Prostate gland (tissue), 2 donors: ENCODE measurements around the gene UCK2. TPM values are rescaled to one million over a fixed set of nuclear protein-coding genes. Genes with fewer than 3 reads are reported as not detected.

Experiments
- DNase-seq: peaks from one replicate; pipeline ENCODE4 v3.0.0-alpha.2; 2019; ENCODE audit warnings: low spot score
- H3K27ac ChIP-seq, 2 donors: fragments of 200-600 bp; sonication (generic); 2 replicates each; pipeline ENCODE4 v1.5.1; 2017 to 2019
- H3K27me3 ChIP-seq: fragments of 200-600 bp; sonication (generic); replicated peaks from 2 replicates; pipeline ENCODE4 v1.5.1; 2019; ENCODE audit not compliant: insufficient read depth
- H3K36me3 ChIP-seq, 2 donors: fragments of 200-600 bp; sonication (generic); 1 replicate in 1 of 2; 2 replicates in 1 of 2; pipeline versions ENCODE4 v1.5.1 to v1.8.1; 2017 to 2019
- H3K4me1 ChIP-seq: fragments of 200-600 bp; sonication (generic); replicated peaks from 2 replicates; pipeline ENCODE4 v1.5.1; 2019
- H3K4me3 ChIP-seq, 2 donors: fragments of 200-600 bp; sonication (generic); 2 replicates each; pipeline ENCODE4 v1.5.1; 2017 to 2019
- H3K9me3 ChIP-seq: fragments of 200-600 bp; sonication (generic); 2 replicates; pipeline ENCODE4 v1.5.1; 2017
- CTCF ChIP-seq, 4 experiments: fragments of 200-600 bp in 2 of 4; fragments of 450-650 bp in 2 of 4; sonication (generic) in 2 of 4; IDR thresholded peaks; 1 replicate in 3 of 4; 2 replicates in 1 of 4; pipeline ENCODE4 v1.5.1; 2016 to 2019; ENCODE audit warnings: antibody characterized with exemption in 4 of 4, mild to moderate bottlenecking in 2 of 4, moderate library complexity in 2 of 4
- POLR2A ChIP-seq: fragments of 450-650 bp; IDR thresholded peaks from one replicate; pipeline ENCODE4 v1.6.1; 2016; ENCODE audit warnings: antibody characterized with exemption, mild to moderate bottlenecking
- POLR2AphosphoS5 ChIP-seq: sonication (generic); formaldehyde crosslinking; IDR thresholded peaks from one replicate; pipeline ENCODE4 v1.6.1; 2017; ENCODE audit warnings: antibody characterized with exemption
- WGBS: methylation state at CpG from one replicate; pipeline ENCODE4 v1.1.5; 2018; 5-methylcytosine and 5-hydroxymethylcytosine counted together
- intact Hi-C: fragments of 100-400 bp; cut with DNase I; formaldehyde crosslinking; loops from one replicate; pipeline ENCODE4 v1.14.2; 2022
- total RNA-seq, 2 donors: library from RNA; depleted of rRNA; stranded (reverse); fragments of >200 nt; gene quantifications; one replicate each; pipeline ENCODE4 v1.1.0, GENCODE V29; 2016

UCK2 gene
- total RNA-seq, 2 donors from 2014 or later, result 23.8 to 25.9 TPM

- no peak for TF ChIP-seq CTCF (IDR thresholded peaks at IDR 0.05)
- TF ChIP-seq POLR2A, result no peak
- no peak for TF ChIP-seq POLR2AphosphoS5
- 90% methylated on average over 12 of the region's 12 CpGs for WGBS
- Histone ChIP-seq H3K9me3 (no peaks in the 10 kb centered on the region), H3K27me3 (no peaks in the 10 kb centered on the region), H3K36me3 (no peaks in the 10 kb centered on the region), H3K4me1 (no peaks in the 10 kb centered on the region), H3K27ac (no peak overlapping the region), H3K4me3 (no peak overlapping the region)
- no peak for DNase-seq
- intact Hi-C loops, result no loop called here
Measured at GRCh38 chr1:165865633-165866340, 38.4 kb downstream of the UCK2 start.

- no peak overlapping the region for H3K27ac ChIP-seq
- H3K36me3 ChIP-seq, result no peaks in the 10 kb centered on the region
- H3K9me3 ChIP-seq, result no peaks in the 10 kb centered on the region
- H3K27me3 ChIP-seq, result no peaks in the 10 kb centered on the region
- intact Hi-C loops, result no loop called here
- H3K4me1 ChIP-seq, result no peaks in the 10 kb centered on the region
- no peak for TF ChIP-seq POLR2A
- whole genome bisulfite sequencing, result 93% methylated on average over 5 of the region's 5 CpGs
- H3K4me3 ChIP-seq, result no peak overlapping the region
- DNase-seq, result no peak
Measured at GRCh38 chr1:165869343-165869742, 41.9 kb downstream of the UCK2 start.

GRCh38 chr1:165871311-165872067 is 44.1 kb downstream of the UCK2 start:
- Histone ChIP-seq H3K4me3 (no peak overlapping the region), H3K27me3 (no peaks in the 10 kb centered on the region), H3K27ac (no peak overlapping the region), H3K36me3 (no peaks in the 10 kb centered on the region), H3K4me1 (no peaks in the 10 kb centered on the region), H3K9me3 (no peaks in the 10 kb centered on the region)
- TF ChIP-seq POLR2AphosphoS5 (no peak), POLR2A (no peak), CTCF (IDR thresholded peaks at IDR 0.05) (no peak)
- DNase-seq, result no peak
- intact Hi-C loops, result no loop called here
- 59% methylated on average over 4 of the region's 4 CpGs for WGBS

GRCh38 chr1:165873481-165873880 is 46.1 kb downstream of the UCK2 start:
- DNase-seq, result no peak
- Histone ChIP-seq H3K27me3 (no peaks in the 10 kb centered on the region), H3K36me3 (no peaks in the 10 kb centered on the region), H3K9me3 (no peaks in the 10 kb centered on the region), H3K27ac (no peak overlapping the region), H3K4me1 (no peaks in the 10 kb centered on the region), H3K4me3 (no peak overlapping the region)
- WGBS, result 72% methylated on average over 5 of the region's 5 CpGs
- no peak for TF ChIP-seq CTCF (IDR thresholded peaks at IDR 0.05)
- no peak for TF ChIP-seq POLR2A
- TF ChIP-seq POLR2AphosphoS5, result no peak
- intact Hi-C loops, result no loop called here

GRCh38 chr1:165874643-165875042 is 47.2 kb downstream of the UCK2 start:
- no peak overlapping the region for H3K27ac ChIP-seq
- WGBS, result 70% methylated on average over 4 of the region's 4 CpGs
- H3K4me1 ChIP-seq, result no peaks in the 10 kb centered on the region

More at GRCh38 chr1:165874643-165875042, 47.2 kb downstream of the UCK2 start:
- no peak overlapping the region for H3K4me3 ChIP-seq
- intact Hi-C loops, result no loop called here
- H3K9me3 ChIP-seq, result no peaks in the 10 kb centered on the region
- no peaks in the 10 kb centered on the region for H3K36me3 ChIP-seq
- H3K27me3 ChIP-seq, result no peaks in the 10 kb centered on the region
- TF ChIP-seq CTCF (IDR thresholded peaks at IDR 0.05) (no peak), POLR2A (no peak), POLR2AphosphoS5 (no peak)
- no peak for DNase-seq
